T-helper 9 cell (primary cell): ENCODE data around the gene FOXP1.

Experiments used
- DNase-seq: peaks from one replicate; pipeline ENCODE4 v3.0.0-alpha.2; 2020

The FOXP1 gene

DNA sequence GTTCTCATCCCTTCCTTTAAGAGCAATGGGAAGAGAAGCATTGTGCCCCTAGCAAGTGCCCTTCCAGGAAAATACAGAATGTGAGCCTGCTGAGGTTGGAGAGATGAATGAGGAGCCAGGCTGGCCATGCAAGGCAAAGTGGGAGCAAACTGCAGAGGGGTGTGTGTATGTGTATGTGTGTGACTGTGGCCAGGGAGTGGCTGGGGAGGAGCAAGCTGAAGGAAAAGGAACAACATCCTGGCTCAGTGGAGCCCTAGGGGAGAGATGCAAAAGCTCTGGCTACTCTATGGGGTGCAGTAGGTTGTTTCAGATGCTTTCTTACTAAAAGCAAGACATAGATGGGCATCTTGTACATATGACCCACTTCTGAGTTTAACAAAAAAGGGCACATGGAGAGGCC lies 20.6 kb downstream of the FOXP1 start:
- DNase-seq, result no peak

DNA sequence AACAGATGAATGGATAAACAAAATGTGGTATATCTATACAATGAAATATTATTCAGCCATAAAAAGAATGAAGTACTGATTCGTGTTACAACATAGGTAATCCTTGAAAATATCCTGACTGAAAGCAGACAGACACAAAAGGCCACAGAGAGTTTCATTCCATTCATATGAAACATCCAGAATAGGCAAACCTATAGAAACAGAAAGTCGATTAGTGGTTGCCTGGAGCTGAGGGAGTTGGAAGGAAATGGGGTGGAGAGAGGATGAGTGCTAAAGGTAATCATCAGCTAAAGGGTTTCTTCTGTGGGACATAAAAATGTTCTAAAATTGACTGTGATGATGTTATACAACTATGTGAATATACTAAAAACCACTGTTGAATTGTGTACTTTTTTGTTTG lies 22.9 kb downstream of the FOXP1 start:
- no peak for DNase-seq

DNA sequence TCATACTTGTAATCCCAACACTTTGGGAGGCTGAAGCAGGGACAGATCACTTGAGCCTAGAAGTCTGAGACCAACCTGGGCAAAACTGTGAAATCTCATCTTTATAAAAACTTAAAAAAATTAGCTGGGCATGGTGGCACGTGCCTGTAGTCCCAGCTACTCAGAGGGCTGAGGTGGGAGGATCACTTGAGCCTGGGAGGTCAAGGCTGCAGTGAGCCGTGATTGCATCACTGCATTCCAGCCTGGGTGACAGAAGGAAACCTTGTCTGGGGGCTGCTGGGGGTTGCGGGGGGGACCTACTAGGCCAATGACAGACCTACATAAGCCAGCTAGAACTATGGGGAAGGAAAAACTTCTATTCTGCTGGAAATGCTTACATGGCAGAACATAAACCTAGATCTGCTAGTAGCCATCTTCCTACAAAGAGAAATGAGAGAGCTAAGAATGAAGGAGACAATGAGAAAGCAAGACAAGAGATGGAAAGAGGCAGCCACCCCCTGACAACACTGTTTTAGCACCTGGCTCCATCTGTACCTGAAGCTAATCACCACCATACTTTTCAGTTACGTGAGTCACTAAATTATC lies 23.9 kb downstream of the FOXP1 start:
- no peak for DNase-seq

DNA sequence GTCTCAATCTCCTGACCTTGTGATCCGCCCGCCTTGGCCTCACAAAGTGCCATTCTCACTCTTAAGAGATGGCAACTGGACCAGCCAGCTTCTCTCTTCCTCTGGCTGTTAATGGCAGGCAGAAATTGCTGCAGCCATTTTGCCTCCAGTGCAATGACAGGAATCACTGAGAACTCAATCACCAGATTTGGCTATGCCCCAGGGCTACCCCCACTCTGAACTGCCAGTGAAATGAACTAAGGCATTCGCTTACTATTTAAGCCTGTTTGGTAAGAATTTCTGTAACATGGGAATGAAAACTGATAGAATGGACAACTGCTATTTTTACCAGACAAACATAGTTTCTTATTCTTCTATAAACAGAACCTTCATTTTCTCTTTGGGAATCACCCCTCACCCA lies 24.5 kb downstream of the FOXP1 start:
- no peak for DNase-seq

DNA sequence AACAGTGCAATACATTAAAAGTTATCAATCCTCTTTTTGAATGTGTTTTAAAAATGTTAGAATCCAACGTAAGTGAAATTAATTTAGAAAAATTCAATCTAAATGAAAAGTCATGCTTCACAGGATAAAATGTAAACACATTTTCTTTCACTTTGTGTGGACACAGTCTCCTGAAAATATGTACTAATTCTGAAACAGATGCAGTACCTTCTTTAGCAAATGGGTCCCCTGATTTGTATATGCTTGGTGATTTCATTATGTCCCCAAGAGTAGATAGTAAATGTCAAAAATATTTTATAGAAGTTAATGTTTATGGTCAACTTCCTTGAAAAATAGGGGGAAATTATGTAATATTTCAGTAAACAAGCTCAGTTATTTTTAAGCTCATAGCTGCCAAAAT lies 28.9 kb downstream of the FOXP1 start:
- no peak for DNase-seq

DNA sequence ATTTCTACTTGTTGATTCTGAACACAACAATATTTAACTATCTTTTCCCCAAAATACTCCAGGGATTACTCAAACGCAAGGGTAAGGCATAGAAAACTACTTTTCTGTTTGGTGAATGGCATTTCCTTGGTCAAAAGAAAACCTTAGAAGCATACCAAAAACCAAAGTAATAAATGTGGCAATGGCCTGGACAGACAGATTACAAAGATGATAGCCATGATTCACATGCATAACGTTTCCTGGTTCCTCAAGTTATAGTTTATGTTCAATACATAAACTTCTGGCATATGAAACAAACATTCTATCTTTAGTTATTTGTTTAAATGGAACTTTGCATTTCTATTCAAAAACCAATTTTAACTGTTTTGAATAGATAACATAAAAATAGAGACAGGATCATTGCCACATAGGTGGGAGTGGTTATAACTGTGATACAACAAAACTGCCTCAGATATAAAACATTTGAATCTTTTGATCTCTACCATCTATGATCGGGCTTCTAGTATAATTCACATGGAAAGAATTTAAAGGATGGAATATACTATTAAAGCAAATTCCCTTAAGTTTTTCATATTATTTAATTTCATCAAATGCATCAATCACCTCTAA lies 32.1 kb downstream of the FOXP1 start:
- DNase-seq, result no peak

DNA sequence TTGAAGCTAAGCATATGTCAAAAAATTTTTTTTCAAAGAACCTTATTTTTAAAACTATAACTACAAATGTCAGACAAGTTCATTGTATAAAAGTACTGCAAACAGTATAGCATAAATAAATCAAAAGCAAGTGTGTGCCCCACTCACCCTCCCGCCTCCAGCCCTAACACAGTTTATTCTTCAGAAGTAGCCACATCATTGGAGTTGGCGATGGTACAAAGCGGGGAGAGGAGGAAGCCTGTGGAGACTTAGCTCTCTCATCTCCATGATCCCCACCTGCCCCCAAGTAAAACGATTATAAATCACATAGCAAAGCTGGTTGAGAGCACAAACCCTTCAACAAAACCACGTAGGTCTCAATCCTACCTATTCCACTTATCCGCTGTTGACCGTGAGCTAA lies 33.6 kb downstream of the FOXP1 start:
- DNase-seq, result no peak

DNA sequence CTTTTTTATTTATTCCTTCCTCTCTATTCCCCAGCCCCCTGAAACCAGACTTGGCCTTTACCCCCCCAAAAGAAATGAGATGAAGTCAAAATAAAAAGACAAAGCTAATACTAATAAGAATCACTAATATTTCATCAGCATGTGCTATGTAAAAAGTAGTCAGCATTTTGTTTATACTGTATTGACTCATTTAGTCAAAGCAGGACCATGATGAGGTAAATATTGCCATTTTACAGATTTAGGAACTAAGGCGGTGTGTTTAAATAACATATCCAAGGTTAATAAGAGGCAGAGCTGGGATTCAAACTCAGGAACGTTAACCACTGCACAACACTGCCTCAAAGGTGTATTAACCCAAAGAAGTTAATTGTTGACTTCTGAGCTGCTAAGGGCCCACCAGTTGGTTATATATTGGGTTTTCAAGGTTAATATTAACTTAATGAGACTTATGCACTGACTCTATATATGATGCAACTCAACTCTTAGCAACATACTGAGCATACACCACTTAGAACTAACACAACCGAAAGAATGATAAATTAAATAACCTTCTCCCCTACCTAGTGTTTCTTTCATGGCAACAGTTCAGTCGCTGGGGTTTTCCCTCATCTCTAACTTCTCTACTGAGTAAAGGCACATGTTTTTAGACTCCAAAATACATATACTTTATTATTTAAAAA lies 34.7 kb downstream of the FOXP1 start:
- DNase-seq, result no peak

DNA sequence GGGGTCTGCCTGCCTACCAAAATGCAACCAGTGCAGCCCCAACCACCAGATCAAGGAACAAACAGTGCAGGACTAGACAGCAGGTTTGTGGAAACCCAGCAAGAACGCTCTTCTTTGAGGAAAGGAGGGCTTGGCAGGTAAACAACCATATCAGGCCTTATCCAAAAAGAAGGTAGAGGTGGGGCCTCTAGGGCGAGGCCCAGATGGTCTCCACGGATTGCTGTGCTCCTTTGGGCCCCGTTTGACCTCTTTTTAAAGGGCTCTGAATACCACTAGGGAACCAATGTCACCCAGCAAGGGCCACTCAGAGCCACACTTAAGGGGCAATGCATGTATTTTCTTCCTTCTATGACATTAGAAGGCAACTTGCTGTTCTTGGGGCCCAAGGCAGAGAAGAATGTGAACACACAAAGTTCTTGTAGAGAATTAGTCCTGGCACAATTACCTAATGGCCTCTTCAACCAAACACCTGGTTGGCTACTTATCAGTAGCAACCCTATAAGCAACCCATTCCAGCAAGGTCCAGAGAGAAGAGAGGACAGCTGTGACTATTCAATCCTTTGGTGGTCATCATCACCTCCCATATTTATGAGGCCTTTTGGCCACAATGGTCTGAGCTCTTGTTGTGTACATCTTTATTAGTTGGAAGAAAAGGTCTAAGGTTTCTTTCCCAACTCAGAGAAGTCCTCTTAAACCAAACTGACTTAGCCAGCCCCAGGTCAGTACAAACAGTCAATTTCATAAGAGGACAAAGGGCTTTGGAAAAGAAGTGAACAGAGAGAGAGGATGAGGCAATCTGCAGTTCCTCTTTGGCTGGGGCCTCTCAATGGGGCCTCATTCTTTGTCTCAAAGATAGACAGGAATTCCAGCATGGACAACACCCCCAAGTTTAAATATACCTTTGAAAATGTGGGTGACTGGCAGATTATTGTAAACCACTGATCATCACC lies 36.0 kb downstream of the FOXP1 start:
- DNase-seq, result no peak

DNA sequence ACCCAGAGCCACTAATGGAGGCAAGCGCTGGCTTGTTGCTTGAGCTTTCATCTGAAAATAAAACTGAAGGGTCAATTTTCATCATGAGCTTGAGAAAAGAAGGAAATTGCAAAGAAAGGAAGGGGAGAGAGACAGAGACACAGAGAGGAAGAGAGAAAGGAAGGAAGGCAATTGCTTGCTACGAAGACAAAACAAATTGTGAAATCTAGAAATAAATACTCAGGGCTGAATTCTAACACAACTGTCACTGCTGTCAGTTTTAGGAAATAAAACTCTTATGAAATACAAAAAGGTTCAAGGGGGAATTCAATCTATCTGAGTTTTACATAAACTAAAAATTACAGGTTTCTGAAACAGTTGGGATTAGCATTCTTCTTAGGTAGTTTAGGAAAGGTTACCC lies 36.7 kb downstream of the FOXP1 start:
- no peak for DNase-seq

DNA sequence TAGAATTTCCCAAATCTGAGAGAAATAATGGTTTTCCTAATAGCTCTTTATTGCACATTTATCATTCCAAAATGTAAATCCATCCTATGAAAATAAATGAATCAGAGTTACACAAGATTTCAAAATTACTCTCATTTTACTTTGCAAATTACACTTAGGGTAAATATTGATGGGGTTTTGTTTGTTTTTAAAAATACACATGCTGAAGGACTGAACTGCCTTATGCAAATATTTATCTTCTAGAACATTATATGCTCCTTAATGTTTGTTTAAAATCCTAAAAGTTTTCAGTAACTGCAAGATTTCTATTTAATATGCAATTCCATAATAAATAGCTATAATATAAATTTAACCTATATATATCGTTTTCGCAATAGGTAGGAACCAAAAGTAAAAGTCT lies 38.2 kb downstream of the FOXP1 start:
- DNase-seq, result no peak

DNA sequence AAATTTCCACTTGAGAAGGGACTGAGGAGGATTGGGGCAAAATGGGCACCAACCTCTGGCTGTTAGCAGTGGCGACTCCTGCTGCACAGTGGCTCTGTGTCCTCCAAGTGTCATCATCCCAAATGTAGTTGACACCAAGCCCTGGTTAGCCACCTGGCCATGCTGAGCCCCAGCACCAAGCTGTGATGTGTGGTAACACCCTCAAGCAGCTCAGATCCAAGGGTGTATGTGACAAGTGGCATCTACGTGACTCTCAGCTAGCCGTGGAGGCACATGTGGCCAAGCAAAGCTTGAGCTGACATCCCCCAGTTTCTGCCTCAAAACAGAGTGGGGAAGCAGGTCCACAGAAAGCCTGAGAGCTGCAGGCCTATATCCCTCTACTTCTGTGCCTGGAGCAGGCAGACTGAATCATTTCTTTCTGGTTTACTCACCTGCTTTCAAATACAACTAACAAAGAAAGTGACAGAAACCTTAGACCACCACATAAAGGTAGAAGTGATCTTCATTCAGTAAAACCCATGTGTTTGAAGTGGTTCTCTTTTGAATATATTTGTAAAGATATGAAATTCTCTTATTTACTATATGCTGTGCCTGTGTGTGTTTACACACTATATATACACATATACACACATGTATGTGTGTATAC lies 40.0 kb downstream of the FOXP1 start:
- DNase-seq, result no peak

DNA sequence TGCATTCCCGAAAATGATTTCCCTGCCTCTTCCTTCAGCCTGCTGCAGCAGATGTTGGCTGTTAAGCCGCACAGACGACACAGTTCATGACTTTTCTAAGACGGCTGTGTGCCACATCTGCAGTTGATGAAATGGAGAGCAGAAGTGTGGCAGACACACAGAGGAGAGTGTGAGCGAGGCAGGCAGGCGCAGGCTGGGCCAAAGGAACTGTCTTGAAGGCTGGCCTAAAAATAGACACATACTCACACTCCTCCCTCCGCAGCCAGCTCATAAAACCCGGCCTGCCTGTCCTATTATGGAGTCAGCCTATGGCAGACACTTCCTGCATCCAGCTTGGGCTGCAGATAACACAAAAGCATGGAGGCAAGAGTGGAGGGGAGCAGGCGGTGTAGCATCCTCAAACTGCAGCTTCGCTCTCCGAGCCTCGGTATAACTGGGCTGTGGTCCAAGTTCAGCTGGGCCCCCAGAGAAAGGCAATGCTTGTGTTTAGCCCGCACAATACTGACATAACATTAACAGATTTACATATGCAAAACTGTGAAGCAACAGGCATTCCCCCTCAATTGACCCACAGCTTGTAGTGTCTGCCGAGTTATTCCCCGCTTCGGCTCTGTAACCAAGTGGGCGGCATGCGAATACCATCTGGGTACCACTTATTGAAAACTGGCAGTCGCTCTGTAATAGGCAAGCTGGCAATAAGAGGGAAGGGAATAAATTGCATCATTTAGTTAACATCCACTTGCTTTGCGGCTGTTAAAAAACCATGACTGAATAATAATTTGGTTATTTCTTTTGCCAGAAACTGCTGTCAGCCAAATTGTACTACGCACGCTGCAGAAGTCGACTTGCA lies 40.8 kb downstream of the FOXP1 start:
- DNase-seq, result no peak

DNA sequence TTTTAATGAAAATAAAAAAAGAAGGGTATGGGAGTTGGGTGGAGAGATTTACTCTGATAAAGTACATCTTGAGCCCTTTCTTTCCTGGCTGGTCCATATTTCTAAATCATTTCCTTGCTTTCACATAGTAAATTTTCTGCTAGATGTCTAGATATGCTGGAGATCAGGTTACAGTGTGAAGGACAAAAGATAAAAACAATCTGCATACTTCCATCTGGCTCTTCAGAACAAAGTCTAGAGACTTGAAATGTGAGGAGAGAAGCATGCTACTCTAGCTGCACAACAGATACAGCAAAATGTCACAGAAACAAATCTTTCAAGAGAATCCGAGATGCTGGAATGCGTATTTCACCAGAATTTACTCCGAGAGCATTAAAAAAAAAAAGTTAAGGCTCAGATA lies 42.2 kb downstream of the FOXP1 start:
- no peak for DNase-seq

DNA sequence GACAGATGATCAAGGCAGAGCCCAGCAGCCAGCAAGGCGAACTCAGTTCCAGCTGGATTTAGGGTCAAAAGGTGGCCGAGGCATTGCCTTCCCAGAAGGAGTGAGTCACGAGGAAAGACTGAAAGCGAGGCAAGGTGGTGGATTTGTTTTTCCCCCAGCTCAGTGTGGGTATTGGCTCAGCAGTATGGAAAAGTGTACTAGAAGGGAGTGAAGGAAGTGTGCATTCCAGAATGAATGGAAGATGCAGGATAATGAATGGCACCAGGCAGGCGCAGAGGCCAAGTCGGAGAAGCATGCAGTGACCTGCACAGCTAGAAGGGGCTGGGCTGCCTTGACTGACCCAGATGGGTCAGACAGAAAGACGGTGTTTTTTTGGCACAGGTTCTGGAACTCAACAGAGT lies 46.3 kb downstream of the FOXP1 start:
- no peak for DNase-seq

DNA sequence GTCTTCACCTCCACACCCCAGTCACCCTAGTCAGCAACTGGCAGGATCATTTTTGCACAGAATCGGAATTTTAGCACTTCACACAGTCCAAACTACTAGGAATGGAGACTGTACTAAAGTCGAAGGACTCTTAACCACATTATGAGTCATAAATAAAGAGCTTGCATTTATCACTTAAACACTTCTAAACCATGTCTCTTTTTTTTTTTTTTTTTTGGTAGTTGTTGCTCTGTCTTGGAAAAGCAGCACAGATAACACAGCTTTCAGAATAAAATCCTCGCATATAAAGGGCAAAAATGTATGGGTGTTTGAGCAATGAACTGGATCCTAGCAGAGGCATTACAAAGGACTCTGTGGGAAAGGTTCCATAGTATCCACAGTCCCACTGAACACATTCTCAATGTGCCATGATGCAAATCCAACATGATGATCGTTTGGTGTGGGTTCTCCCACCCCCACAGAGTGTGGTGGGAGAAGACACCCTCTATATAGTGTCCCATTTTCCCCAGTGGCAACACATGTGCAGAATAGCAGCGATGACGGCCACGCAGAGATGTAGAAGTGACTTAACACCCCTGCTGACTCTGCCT lies 47.1 kb downstream of the FOXP1 start:
- no peak for DNase-seq

DNA sequence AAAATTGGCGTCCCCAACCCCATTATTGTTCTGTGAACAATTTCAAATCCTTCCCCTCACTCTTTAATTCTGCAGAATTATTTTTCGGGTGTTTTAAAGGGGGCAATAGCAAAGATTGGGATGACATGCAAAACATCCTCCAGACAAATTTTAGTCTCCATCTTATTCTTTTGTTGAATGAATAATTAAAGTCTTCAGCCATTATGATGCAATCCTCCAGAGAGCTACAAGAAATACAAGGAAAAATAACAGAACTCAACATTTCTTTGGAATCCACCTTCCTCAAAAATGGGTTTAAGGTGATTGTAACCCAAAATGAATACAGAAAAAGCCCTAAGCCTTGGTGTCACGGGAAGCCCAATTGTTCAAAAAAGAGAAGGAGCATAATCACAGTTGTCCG lies 49.9 kb downstream of the FOXP1 start:
- DNase-seq, result no peak

DNA sequence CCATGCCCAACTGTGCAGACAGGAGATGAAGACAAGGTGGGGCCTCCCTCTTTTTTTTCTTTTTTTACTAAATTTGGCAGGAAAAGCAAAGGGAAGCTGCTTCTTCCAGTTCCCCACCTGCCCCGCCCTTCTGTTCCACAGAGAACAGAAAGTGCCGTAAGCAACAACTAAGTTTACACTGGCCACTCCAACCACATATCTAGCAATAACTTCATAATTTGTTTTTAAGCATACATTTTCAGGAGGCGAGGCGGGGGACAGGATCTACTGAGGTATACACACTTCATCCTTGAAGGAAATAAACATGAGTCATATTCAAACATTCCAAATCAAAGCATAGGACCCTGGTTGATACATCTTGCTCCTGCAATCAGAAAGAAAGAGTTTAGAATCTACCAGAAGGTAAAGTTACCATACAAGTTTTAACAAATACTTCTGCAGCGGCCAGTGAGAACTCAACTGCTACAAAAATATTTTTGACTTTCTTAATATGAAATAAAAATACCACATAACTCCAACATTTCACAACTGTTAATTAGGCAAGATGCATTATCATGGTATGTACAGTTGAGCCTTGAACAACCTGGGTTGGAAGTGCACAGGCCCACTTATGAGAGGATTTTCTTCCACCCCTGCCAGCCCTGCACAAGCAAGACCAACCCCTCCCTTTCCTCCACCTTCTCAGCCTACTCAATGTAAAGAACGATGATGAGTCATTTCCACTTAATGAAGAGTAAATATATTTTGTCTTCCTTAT lies 50.7 kb downstream of the FOXP1 start:
- no peak for DNase-seq

DNA sequence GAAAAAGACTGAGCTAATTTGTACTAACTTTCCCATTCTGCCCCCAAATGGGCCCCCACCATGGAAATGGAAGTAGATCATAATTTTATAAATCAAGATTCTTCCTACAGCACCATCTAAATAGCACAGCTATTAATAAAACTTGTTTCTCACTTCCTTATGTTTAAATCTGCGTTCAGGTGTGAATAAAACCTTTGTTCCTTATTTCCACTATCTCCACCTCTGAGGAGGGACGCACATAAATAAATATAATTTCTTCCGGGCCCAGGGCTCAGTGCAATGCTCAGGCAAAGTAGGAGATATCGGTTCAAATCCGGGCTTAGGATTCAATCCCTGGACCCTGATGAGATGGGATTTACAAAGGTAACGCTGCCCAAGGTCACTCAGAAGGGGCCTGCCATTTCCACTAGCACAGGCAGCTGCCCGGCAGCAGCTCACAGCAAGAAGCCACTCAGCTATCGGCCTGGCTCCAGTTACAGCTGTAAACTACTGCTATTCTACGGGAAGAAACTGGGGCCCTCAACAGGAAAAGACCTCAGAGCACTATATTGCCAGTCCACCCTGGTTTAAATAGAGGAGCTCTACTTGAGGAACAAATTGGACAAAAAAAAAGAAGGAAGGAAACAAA lies 52.5 kb downstream of the FOXP1 start:
- no peak for DNase-seq

DNA sequence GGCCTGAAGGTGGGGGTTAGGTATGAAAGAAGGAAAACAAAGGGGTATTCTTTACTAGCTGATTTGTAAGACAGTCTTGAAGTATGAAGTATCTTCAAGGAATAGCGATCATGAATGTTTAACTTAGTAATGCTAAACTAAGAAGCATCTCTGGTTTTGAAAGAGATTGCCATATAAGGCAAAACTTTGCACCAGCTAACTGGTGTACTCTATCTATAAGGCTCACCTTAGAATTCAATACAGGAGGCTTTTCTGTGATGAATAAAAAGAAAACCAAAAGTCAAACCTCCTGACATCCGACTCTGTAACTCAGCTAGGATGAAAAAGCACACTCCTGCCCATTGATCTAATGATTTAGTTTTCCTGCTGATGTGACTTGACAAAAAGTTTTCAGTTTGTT lies 54.7 kb downstream of the FOXP1 start:
- DNase-seq, result no peak
